ENCODE data around the gene KHNYN.

Gene KHNYN

GRCh38 chr14:24425704-24426103, 4.0 kb upstream of the KHNYN start:
- TF ChIP-seq CTCF (IDR thresholded peaks at IDR 0.05; ENCODE audit: insufficient read depth, low read depth, low read length, missing control alignments): no peak
- no peak overlapping the region for H3K4me3 ChIP-seq (ENCODE audit: low read length)
- peak; percentile 89 for DNase-seq (ENCODE audit: low read depth)

GRCh38 chr14:24426150-24426911, 3.4 kb upstream of the KHNYN start:
- TF ChIP-seq CTCF (IDR thresholded peaks at IDR 0.05; ENCODE audit: insufficient read depth, low read depth, low read length, missing control alignments): no peak
- peak; percentile 30 for DNase-seq (ENCODE audit: low read depth)

GRCh38 chr14:24426912-24427536, 2.7 kb upstream of the KHNYN start:
- no peak overlapping the region for H3K4me3 ChIP-seq (ENCODE audit: low read length)
- DNase-seq (ENCODE audit: low read depth): peak; percentile 57
- no peak for TF ChIP-seq CTCF (IDR thresholded peaks at IDR 0.05; ENCODE audit: insufficient read depth, low read depth, low read length, missing control alignments)

More at GRCh38 chr14:24426150-24426911, 3.4 kb upstream of the KHNYN start:
- no peak overlapping the region for H3K4me3 ChIP-seq (ENCODE audit: low read length)

GRCh38 chr14:24427537-24428508, 1.9 kb upstream of the KHNYN start:
- no peak for TF ChIP-seq CTCF (IDR thresholded peaks at IDR 0.05; ENCODE audit: insufficient read depth, low read depth, low read length, missing control alignments)

DNA sequence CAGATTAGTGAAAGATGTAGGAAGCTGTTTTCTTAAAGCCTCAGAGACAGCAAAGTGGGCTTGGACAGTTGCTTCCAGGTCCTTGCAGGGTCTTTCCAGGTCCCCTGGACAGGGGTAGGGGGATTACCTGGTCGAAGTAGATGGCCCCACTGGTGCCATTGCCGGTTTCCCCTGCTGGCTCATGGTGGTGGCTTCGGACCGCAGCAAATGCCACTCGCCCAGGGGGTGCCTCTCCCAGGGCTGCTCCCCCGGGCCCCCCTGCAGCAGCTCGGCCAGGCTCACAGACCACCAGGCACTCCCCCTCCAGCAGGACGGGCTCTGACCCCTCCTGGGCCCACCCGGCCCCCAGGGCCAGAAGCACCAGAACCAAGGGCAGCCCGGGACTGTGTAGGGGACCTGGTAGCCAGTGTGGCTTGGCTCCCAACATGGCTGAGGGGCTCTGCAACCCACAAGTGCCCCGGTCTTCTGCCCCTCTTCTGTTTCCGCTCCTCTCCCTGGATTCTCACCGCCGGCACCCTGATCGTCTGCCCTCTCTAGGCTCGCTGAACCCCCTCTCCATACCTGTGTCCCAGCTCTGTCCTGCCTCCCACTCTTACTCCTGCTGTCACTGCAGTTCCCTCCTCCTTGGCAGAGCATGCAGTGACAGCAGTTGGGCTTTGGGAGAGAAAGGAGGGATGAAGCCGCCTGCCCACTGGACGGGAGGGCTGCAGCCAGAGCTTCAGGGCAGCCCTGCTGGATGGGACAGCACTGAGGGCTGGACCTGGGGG, 943 bp upstream of the KHNYN start:
- no peak for DNase-seq (ENCODE audit: low read depth)
- no peak for TF ChIP-seq CTCF (IDR thresholded peaks at IDR 0.05; ENCODE audit: insufficient read depth, low read depth, low read length, missing control alignments)
- H3K4me3 ChIP-seq (ENCODE audit: low read length): no peak overlapping the region

More at GRCh38 chr14:24427537-24428508, 1.9 kb upstream of the KHNYN start:
- DNase-seq (ENCODE audit: low read depth): no peak
- no peak overlapping the region for H3K4me3 ChIP-seq (ENCODE audit: low read length)

DNA sequence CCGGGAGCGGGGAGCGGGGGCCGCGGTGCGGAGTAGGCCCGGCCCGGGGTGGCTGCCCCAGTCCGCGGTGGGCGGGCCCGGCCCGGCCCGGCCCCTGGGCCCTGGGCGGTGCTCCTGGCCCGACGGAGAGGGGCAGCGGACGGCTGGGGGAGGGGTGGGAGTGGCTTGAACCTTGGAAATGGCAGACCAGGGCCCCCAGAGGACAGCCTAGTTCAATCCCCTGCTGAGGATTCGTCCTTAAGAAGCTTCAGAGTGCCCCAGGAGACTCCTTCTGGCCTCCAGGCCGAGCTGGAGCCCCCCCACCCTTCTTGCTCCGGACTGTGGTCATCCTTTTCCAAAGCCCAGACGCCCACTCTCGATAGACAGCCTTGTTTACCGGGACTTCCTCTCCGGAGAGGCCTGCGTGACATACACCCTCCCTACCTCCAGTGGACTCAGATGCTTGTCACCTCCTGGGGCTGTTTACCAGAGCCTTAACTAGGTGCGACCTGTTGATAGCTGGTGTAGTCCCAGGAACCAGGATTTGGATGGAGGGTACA, 458 bp downstream of the KHNYN start:
- H3K4me3 ChIP-seq (ENCODE audit: low read length): peak overlapping the region; percentile 76
- TF ChIP-seq CTCF (IDR thresholded peaks at IDR 0.05; ENCODE audit: insufficient read depth, low read depth, low read length, missing control alignments): no peak
- peak; percentile 58 for DNase-seq (ENCODE audit: low read depth)
